Stimulated activated naive CD8-positive, alpha-beta T cell treated with anti-CD3 and anti-CD28 coated beads, Interleukin-15, Interleukin-2, amounts not matched to agents 100 ng/mL and 50 ng/mL, for 24 hours (primary cell): ENCODE measurements around the gene EXD2.
"Not testable (repeated sequence)": the region's sequence is repeated elsewhere in the genome, so short reads cannot be mapped to it uniquely, and the experiment has no call there.

ENCODE experiments used
- H3K27ac Mint-ChIP-seq: one replicate; pipeline ENCODE4 v1.8.0; 2021; ENCODE audit warnings: mild to moderate bottlenecking, mixed read lengths
- H3K27me3 Mint-ChIP-seq: one replicate; pipeline ENCODE4 v1.8.0; 2021; ENCODE audit warnings: mixed read lengths
- H3K36me3 Mint-ChIP-seq: one replicate; pipeline ENCODE4 v1.8.0; 2021; ENCODE audit warnings: low read depth, mixed read lengths
- H3K4me1 Mint-ChIP-seq: one replicate; pipeline ENCODE4 v1.8.0; 2021; ENCODE audit warnings: low read depth, mixed read lengths
- H3K4me3 Mint-ChIP-seq: one replicate; pipeline ENCODE4 v1.8.0; 2021; ENCODE audit warnings: mild to moderate bottlenecking, mixed read lengths
- H3K9me3 Mint-ChIP-seq: one replicate; pipeline ENCODE4 v1.8.0; 2021; ENCODE audit warnings: mixed read lengths

Gene EXD2

GRCh38 chr14:69289811-69290520 is 98.7 kb downstream of the EXD2 start:
- Mint-ChIP-seq H3K36me3 (no peaks in the 10 kb centered on the region), H3K4me1 (no peaks in the 10 kb centered on the region), H3K27me3 (peaks cover 3% of the 10 kb centered on the region), H3K9me3 (no peaks in the 10 kb centered on the region), H3K4me3 (no peak overlapping the region), H3K27ac (no peak overlapping the region)

DNA sequence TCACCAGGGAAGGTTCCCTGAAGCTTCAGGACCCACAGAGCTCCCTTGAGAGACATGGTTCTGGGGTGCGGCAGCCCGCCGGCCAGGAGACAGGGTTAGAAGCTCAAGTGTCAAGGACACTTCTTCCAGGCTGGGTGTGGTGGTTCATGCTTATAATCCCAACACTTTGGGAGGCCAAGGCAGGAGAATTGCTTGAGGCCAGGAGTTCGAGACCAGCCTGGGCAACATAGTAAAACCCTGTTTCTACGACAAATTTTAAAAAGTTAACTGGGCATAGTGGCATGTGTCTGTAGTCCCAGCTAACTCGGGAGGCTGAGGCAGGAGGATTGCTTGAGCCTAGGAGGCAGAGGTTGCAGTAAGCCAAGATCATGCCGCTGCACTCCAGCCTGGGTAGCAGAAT is 99.6 kb downstream of the EXD2 start:
- H3K9me3 Mint-ChIP-seq, H3K27ac Mint-ChIP-seq, H3K36me3 Mint-ChIP-seq, H3K27me3 Mint-ChIP-seq, H3K4me3 Mint-ChIP-seq, H3K4me1 Mint-ChIP-seq: not testable (repeated sequence)

DNA sequence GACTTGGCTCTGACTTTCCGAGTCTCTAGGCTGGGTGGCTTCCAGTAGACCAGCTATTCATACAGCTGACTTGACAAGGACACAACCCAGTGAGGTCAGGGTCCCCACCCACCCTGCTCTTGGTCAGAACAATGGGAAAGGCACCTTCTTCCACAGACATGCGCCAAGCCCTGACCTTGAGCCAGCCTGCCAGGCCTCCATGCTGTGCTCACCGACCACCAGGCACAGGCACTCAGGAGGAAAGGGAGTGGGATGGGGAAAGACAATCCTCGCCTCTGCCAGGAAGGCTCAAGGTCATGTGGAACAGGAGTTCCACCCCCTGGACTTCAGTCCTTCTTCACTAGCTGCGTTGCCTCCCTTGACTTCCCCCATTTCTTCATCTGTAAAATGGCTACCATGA is 100.1 kb downstream of the EXD2 start:
- no peaks in the 10 kb centered on the region for H3K9me3 Mint-ChIP-seq
- no peak overlapping the region for H3K27ac Mint-ChIP-seq
- H3K27me3 Mint-ChIP-seq: peaks cover 3% of the 10 kb centered on the region
- H3K4me3 Mint-ChIP-seq: no peak overlapping the region
- no peaks in the 10 kb centered on the region for H3K36me3 Mint-ChIP-seq
- H3K4me1 Mint-ChIP-seq: no peaks in the 10 kb centered on the region

- peaks cover 10% of the 10 kb centered on the region for H3K27me3 Mint-ChIP-seq
- H3K9me3 Mint-ChIP-seq: no peaks in the 10 kb centered on the region
- H3K27ac Mint-ChIP-seq: no peak overlapping the region
- H3K36me3 Mint-ChIP-seq: no peaks in the 10 kb centered on the region
- H3K4me1 Mint-ChIP-seq: no peaks in the 10 kb centered on the region
- H3K4me3 Mint-ChIP-seq: no peak overlapping the region
Measured at GRCh38 chr14:69291891-69292561, 100.7 kb downstream of the EXD2 start.
